Hematopoietic multipotent progenitor cell treated with erythropoietin and hydrocortisone succinate and interleukin-3 and kit ligand, for 15 days (in vitro differentiated cells): Measurements from ENCODE around the gene HBEGF.

Source experiments
- DNase-seq: peaks from one replicate; pipeline ENCODE4 v3.0.0-alpha.2; 2015; ENCODE audit warnings: low spot score

HBEGF gene, protein sequence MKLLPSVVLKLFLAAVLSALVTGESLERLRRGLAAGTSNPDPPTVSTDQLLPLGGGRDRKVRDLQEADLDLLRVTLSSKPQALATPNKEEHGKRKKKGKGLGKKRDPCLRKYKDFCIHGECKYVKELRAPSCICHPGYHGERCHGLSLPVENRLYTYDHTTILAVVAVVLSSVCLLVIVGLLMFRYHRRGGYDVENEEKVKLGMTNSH

DNA sequence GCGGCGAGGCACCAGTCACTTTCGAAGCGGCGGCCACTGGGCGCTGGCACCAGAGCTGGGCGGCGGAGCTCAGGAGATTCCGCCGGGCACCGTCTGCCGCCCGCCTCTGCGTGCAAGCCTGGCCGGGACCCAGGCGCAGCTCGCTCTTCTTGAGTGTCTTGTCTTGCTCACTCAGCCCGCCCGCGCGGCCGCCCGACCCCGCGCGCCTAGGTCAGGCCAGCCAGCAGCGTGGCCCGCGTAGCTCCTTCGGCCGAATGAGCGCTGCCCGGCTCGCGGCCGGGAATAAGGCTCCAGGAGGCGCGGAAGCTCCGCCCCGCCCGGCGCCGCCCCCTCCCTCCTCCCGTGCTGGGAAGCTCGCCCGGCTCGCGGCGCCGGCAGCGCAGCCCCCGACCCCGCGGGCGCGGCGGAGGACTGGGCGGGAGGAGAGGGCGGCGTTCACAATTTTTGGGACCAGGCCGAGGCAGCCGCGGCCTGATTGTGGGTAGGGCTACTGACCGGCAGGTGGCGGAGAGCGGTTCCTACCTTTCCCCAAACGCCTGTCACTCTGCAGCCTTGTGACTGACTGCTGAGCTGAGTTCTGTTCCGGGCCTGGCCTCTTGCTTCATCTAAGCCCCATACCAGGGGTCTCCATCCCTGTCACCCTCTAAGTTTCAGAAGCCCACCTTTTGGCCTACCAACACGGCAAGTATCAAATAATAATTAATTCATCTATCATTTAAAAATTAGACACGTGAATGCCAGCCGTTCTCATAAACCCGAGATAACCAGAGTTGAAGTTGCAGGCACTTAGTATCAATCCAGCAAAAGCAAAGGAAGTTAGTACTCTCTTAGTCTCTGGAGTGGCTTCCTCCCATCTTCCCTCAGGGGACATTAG is at the start of gene HBEGF:
Gene HBEGF, minus strand, starts transcription at position 256 of the 874 bp plus-strand sequence. CDS start 275 bp downstream, outside the sequence.
- peak; percentile 54 for DNase-seq

DNA sequence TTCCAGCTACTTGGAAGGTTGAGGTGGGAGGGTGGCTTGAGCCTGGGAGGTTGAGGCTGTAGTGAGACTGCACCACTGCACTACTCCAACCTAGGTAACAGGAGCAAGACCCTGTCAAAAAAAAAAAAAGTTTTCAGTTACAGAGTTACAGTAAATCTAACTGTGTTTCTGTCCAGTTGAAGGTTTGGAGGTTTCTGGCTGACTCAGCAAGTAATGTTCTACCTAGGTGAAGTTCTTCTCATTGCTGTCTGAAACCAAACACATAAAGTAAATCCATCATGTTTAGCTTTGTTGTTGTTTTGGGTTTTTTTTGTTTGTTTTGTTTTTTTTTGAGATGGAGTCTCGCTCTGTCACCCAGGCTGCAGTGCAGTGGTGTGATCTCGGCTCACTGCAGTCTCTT is 47.3 kb upstream of the HBEGF start:
- no peak for DNase-seq

DNA sequence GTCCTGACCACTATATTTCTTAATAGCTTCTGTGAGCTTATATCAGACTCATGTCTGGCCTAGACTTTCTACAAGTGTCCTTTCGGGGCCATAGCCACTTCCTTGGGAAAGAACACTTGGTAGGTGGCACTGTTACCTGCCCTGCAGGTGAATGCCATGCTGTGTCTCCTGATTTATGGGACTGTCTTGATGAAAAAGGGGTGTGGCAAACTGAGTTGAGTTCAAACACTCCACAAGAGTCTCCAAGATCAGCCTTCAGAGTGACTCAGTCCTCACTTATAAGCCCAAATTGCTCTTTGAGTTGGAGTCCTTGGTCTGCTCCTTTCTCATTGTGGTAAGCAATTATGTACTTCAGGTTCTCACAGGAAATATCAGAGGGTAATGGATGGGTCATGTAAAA is 45.3 kb upstream of the HBEGF start:
- no peak for DNase-seq

DNA sequence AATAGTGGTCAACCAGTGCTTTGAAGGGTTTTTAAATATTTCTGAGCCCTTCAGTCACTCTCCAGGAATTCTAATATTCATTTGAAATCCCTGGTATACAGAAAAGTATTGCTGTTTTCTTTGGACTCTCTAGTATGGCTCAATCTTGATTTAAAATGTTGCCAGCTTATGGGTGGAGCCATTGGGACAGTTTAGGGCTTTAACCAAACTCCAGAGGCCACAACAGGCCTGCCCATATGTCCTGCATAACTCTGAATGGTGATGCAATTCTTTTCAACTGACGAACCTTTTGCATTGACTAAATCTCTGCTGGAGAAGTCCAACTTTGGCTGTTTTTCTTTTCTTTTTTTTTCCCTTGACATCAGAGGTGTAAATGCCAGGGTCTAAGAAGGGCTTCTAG is 44.9 kb upstream of the HBEGF start:
- DNase-seq, result no peak

DNA sequence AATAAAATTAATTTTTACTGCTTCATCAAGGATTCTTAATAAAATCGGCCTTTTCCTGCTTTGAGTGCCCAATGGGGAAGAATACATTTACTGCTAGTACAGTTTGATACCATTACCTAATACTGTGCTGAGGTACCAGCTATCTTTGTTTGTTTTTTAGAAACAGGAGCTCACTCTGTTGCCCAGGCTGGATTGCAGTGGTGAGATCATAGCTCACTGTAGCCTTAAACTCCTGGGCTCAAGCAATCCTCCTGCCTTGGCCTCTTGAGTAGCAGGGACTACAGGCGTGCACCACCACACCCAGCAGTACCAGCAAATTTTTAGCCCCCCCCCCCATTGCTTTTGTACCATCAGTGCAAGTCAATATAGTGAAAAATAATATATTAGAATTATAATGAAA is 41.6 kb upstream of the HBEGF start:
- no peak for DNase-seq

DNA sequence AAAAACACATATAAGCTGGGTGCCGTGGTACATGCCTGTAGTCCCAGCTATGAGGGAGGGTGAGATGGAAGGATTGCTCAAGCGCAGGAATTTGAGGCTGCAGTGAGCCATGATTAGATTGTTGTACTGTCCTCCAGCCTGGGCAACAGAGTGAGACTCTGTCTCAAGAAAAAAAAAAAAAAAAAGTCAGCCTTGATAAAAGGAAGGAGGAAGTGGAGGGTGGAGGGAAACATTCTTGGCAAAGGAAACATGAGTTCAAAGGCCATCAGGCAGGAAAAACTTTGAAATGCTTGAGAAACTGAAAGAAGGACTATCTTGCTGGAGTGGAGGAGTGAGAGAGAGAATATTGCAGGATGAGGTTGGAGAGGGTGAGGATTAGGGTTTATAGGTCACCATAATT is 36.9 kb upstream of the HBEGF start:
- DNase-seq, result no peak

DNA sequence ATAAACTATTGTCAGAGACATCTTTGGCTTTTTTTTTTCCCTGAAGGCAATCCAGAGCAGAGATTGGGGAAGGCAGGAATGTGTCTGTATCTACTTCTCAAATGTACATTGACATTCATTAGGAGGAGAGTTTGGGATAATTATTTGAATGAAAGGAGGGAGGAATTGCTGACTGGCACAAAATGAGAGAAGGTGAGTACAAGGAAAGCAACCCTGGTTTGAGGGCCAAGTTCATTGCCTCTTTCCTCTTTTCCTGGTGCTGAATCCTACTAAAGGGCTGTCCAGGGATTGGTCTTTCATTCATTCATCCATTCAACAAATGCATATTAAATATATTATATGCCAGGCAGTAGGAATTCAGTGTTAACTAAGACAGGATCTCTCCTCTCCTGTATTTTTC is 36.5 kb upstream of the HBEGF start:
- no peak for DNase-seq

DNA sequence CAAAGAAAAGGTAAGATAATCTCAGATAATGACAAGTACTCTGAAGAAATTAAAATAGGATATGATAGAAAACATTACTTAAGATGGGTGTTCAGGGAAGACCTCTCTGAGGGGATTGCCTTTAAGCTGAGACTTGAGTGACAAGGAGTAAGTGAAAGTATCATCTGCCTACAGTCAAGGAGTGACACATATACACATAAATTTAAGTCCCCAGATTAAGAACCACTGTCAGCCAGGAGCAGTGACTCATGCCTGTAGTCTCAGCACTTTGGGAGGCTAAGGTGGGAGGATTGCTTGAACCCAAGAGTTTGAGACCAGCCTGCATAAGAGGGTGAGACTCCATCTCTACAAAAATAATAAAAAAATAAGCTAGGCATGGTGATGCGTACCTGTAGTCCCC is 35.6 kb upstream of the HBEGF start:
- DNase-seq, result no peak

DNA sequence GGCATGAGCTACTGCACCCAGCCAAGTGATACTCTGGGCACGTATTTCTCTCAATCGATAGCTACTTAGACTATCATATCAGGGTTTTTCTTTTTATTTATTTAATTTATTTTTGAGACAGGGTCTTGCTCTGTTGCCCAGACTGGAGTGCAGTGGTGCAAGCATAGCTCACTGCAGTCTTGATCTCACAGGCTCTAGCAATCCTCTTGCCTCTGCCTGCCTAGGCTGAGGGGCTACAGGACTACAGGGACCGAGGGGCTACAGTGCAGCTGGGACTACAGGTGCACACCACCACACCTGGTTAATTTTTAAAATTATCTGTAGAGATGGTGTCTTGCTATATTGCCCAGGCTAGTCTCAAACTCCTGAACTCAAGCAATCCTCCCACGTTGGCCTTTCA is 34.9 kb upstream of the HBEGF start:
- DNase-seq, result no peak

DNA sequence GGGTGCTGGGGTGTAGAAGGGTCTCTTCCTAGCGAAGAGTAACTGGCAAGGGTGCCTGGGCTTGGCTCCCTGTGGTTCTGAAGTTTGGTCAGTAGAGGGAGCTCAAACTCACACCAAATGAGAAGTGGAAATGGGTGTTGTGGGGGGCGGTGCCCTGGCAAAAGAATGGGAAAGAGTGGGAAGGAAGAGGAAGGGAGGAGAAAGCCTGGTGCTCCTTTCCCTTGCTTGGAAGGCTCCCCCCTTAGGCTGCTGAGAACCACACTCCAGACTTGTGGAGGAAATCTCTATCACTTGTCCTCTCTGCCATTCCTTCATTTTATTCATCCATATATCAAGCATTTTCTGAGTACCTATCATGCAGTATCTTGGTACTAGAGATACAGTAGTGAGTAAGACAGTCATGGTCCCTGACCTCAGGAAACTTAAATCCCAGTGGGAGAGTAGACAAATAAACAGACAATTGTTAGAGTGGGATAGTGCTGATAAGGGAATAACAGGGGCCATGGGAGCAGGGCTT is 26.6 kb upstream of the HBEGF start:
- DNase-seq, result peak; percentile 66

DNA sequence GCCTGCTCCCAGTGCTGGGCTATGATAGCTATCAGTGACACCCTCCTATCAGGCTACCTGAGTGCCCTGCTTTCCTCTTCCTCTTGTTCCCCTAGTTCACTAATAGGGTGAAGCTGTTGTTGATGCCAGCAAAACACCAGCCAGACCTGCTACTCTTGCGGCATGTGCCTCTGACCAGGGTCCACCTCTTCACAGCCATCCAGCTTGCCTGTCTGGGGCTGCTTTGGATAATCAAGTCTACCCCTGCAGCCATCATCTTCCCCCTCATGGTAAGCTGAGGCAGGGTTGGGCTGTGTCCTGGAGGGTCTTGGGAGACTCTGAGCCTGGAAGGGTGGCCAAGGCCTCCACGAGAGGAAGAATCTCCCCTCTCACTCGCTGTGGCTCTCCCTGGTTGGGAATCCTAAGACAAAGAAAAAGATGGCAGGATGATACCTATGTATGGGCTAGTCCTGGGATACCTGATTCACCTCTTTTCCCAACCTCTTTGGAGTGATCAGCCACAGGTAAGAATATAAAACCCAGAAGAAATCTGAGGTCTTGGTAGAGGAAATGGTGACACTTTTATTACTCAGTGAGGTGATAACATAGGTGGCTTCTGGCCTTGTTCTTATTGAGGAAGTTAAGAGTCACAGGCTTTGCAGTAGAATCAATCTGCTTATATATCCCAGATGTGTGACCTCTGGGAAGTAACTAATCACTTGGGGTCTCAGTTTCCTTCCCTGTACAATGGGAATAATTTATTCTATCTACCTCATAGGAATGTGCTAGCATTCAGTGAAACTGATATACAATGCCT is 25.2 kb upstream of the HBEGF start:
- DNase-seq, result no peak

DNA sequence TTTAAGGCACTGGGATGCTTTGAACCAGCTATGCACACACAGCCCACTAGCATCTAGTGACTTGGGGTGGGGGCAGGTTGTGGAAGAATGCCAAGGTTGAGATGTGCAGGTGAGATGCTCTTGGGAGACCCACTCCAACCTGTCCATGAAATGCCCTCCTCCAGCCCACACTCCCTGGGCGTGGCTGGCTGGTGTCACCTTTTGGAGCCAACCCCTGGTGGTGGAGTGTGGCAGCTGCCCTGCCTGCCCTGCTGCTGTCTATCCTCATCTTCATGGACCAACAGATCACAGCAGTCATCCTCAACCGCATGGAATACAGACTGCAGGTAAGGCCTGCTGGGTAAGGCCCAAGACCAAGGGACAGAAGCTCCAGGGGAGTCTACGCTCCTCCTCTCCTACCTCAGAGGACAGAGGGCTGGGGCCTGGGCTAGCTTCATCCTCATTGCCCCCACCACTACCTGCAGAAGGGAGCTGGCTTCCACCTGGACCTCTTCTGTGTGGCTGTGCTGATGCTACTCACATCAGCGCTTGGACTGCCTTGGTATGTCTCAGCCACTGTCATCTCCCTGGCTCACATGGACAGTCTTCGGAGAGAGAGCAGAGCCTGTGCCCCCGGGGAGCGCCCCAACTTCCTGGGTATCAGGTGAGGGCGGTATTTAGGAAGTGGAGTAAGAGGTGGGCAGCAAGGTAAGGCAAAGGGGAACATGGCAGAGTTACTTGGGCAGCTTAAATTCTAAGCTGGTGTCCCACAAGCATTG is 21.0 kb upstream of the HBEGF start:
- DNase-seq, result no peak

DNA sequence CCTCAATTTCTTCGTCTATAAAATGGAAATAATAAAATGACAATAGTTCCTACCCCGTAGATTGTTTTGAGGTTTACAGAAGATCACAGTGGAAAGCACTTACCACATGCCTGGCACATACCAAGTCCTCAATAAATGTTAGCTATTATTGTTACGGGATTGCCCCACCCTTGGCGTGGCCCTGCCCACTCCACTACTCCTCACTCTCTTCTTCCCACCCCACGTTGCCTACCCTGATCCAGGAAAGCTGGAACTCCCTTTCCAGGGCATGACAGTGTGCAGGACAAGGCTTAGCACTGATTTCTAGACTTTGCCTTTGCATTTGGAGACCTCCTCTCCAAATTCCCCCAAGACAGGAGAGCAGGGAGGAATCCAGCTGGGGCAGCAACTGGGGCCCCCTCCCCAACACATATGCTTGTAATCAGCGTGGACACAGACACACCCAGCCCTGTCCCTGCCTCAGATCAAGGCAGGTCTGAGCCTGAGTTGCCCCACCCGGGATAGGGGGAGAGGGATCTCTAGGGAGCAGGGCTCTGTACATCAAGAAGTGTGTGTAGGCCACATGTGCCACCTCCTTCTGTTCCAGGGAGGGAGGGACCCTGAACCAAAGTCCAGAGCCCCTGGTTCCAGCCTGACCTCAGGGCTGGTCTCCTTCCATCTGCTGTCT is 20.3 kb upstream of the HBEGF start:
- no peak for DNase-seq

DNA sequence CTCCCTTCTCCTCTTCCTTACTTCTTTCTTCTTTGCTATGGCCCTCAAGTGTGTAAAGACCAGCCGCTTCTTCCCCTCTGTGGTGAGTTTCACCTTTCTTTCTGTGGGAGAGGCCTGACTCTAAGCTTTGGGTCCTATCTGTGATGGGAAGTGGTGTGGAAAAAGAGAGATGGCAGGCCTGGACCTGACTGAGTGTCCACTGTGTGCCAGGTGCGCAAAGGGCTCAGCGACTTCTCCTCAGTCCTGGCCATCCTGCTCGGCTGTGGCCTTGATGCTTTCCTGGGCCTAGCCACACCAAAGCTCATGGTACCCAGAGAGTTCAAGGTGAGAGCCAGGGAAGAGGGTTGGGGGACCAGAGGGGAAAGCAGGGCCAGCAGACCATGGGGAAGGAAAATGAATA is 19.5 kb upstream of the HBEGF start:
- no peak for DNase-seq

DNA sequence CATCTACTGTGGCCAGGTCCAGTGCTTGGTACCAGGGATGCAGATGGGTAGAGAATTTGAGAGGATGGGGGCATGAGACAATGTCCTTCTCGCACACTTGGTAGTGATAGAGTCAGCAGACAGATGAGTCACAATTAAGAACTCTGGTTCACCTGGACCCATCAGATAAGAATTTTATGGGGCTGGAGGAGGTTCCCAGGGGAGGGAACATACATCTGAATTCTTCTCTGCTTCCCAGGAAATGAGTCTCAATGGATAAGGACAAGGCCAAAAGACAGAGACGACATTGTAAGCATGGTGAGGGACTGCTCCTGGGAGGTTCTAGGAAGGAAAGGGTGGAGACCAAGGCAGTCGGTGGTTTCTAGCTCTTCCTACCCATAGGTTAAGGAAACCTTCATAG is 18.9 kb upstream of the HBEGF start:
- no peak for DNase-seq

DNA sequence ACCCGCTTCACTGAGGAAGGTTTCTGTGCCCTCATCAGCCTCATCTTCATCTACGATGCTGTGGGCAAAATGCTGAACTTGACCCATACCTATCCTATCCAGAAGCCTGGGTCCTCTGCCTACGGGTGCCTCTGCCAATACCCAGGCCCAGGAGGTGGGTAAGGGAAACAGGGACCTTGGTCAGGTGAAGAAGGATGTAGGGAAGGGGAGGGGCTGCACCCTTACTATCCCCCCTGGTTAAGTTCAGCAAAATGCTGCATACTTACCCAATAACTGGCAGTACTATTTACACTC is 18.0 kb upstream of the HBEGF start:
- DNase-seq, result no peak

DNA sequence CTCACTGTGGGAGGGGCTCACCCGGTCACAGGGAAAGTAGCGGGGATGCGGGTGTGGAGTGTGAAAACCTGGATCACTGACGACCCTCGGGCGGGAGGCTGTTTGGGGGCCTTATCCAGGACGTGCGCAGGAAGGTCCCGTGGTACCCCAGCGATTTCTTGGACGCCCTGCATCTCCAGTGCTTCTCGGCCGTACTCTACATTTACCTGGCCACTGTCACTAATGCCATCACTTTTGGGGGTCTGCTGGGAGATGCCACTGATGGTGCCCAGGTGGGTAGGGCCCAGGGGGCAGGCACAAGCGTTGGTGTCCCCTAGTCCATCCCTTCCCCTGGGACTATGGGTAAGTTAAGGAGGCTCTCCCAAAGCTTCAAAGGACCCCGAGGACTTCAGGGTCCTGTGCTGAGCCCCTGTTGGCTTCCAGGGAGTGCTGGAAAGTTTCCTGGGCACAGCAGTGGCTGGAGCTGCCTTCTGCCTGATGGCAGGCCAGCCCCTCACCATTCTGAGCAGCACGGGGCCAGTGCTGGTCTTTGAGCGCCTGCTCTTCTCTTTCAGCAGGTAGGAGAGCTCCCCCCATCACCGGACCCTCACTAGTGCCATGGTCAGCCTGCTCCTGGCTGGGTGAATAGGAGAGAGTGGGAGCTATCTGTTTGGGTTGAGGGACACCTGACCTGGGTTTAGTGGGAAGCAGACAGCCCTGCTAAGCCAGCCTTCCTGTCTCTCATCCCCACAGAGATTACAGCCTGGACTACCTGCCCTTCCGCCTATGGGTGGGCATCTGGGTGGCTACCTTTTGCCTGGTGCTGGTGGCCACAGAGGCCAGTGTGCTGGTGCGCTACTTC is 17.4 kb upstream of the HBEGF start:
- no peak for DNase-seq

DNA sequence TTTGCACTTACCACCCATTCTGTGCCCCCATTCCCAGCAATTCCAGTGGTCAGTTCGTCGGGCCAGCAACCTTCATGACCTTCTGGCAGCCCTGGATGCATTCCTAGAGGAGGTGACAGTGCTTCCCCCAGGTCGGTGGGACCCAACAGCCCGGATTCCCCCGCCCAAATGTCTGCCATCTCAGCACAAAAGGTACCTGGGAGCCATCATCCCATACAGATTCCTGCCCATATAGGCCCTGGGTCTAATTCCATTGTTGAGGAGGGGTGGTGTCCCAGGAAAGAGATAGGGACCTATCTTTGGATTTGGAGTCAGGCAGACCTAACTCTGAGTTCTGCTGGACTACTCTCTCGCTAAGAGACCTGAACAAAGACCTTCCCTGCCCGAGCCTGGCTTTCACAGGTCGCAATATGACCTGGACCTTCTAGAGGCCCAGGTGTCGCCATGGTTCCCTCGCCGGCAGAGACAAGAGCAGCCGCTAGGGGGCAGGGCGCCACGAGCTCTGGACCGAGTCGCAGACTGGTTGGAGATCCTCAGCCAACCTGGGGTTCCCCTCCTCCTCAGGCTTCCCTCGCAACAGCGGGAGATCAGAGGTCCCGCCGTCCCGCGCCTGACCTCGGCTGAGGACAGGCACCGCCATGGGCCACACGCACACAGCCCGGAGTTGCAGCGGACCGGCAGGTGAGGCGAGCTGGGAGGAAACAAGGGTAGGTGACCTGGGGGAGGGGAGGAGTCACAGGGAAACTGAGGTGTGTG is 16.6 kb upstream of the HBEGF start:
- peak; percentile 77 for DNase-seq

DNA sequence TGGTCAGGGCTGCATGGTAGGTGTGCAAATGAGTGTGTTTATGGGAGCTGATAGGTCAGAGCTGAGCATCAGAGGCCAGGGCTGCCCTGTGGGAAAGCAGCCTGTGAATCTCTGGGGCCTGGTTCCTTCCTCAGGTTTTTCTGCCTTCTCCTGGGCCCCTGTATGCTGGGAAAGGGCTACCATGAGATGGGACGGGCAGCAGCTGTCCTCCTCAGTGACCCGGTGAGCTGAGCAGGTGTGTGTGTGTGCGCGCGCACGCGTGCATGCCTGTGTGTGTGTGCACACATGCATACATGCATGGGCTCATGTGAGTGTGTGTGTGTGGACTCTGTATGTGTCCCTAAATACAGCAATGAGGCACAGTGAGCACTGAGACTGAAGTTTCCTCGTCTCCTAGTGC is 15.9 kb upstream of the HBEGF start:
- DNase-seq, result no peak

DNA sequence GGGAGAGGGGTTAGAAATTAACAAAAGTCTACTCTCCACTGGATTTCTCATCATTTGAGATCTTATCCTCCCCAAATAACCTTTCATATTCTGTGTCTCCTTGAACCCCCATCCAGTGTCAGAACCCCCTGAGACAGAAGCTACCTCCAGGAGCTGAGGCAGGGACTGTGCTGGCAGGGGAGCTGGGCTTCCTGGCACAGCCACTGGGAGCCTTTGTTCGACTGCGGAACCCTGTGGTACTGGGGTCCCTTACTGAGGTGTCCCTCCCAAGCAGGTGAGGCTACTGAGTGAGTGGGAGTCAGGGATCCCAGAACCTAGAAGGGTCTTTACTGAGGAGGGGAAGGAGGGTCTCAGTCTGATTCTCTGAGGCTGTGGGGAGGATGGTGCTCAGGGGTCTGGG is 15.5 kb upstream of the HBEGF start:
- DNase-seq, result no peak
